CD4-positive, alpha-beta T cell treated with Interleukin-17A for 4 hours (primary cell): ENCODE measurements around the gene PRAMEF11.
"Not testable (repeated sequence)": the region's sequence is repeated elsewhere in the genome, so short reads cannot be mapped to it uniquely, and the experiment has no call there.

Experiments
- DNase-seq: peaks from one replicate; pipeline ENCODE4 v3.0.0-alpha.2; 2020; ENCODE audit warnings: mixed read lengths

The PRAMEF11 gene

DNA sequence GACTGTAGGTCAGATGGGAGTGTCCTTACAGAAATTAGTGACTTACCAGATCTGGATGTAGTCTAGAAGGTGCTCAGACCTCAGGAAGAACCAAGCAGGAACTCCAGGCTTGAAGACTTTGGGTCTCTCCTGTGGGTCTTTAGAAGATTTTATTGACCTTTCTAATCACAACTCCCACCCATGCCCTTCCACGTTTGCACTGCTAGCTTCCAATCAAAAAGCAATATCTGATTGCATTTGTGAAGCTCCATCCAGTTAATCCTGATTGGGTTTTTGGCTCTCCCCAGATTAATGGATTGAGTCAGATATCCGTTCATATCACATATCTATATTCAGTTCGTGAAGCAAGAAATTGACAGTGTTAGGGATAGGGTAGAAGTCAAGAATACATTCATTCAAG lies at the start of gene PRAMEF11:
Gene PRAMEF11 (minus strand): TSS at position 101 of the 400 bp plus-strand sequence. CDS start 2,621 bp downstream, outside the sequence.
- not testable (repeated sequence) for DNase-seq

DNA sequence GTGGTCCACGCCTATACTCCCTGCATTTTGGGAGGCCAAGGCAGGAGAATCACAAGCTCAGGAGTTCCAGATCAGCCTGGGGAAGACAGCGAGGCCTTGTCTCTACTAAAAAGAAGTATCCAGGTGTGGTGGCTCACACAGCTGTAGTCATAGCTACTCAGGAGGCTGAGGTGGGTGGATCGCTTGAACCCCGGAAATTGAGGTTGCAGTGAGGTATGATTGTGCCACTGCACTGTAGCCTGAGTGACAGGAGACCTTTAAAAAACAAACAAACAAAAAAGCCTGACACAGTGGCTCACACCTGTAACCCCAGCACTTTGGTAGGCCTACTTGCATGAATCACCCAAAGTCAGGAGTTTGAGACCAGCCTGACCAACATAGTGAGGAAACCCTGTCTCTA lies 47.2 kb upstream of the PRAMEF11 start:
- not testable (repeated sequence) for DNase-seq

DNA sequence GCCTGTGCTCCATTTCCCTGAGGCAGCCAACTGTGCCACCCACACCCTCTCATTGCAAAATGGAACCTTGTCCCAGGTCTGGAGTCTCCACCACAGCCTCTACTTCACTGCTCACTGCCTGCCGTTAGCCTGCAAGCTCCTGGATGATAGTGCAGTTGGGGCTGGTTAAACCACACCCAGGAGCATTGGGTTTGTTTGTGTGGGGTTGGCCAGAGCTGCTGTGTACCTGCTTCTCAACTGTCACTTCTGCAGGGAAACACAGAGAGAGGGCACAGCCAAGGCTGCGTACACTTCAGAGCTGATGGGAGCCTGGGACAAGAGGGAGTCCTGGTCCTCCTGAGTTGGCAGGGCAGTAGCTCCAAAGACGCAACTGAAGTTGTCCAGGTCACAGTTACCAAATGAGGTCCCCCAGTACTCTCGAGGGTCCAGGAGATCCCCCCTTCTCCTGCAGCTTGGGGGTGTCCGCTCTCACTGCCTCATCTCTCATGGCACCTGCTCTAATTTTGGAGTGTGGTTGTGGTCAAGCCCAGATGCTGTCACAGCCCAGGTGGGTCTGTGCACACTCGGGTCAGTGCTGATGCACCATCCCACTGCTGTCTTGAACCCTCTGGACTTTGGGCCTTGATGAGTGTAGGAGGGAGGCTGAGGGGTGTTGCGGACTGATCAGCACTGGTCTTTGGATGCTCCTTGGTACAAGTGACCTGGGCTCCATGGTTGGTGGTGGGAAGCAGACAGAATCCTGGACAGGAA lies 32.1 kb upstream of the PRAMEF11 start:
- DNase-seq = not testable (repeated sequence)

DNA sequence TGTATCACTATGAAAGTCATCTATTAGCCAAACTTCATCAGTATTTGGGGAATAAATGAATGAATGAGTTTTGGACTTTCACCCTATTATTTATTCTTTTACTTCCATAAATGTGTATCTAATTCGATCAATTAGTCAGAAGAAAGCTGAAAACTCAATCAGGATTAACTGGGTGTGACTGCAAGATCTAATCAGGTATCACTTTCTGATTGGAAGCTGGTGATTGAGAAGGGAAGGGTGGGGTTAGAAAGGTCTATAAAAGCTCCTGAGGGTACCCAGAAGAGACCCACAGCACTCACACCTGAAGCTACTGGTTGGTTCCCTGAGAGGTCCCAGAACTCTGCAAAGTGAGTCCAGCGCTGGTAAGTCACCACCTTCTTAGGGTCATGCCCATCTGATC lies 25.6 kb upstream of the PRAMEF11 start, which contains the start of gene PRAMEF2:
Gene PRAMEF2 (plus strand): TSS at position 301 of the 400 bp plus-strand sequence. CDS start 1,924 bp downstream, outside the sequence.
- DNase-seq = not testable (repeated sequence)

DNA sequence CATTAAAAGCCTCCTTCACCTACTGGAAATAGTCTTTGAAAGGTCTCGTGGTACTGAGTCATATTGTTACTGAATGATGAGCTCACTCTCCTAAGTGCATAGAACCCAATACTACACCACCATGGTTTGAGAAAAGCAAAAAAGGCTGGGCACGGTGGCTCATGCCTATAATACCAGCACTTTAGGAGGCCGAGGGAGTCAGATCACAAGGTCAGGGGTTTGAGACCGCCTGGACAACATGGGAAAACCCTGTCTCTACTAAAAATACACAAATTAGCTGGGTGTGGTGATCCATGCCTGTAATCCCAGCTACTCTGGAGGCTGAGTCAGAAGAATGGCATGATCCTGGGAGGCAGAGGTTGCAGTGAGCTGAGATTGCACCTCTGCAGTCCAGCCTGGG lies 20.6 kb upstream of the PRAMEF11 start:
- no peak for DNase-seq

DNA sequence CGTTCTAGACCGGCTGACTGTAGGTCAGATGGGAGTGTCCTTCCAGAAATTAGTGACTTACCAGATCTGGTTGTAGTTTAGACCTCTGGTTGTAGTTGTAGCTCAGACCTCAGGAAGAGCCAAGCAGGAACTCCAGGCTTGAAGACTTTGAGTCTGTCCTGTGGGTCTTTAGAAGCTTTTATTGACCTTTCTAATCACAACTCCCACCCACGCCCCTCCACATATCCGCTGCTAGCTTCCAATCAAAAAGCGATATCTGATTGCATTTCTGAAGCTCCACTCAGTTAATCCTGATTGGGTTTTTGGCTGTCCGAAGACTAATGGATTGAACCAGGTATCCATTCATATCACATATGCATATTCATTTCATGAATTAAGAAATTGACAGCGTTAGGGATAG lies 17.4 kb upstream of the PRAMEF11 start, which contains the start of gene HNRNPCL1:
Gene HNRNPCL1 (minus strand): TSS at position 101 of the 400 bp plus-strand sequence. CDS start 431 bp downstream, outside the sequence.
- not testable (repeated sequence) for DNase-seq

DNA sequence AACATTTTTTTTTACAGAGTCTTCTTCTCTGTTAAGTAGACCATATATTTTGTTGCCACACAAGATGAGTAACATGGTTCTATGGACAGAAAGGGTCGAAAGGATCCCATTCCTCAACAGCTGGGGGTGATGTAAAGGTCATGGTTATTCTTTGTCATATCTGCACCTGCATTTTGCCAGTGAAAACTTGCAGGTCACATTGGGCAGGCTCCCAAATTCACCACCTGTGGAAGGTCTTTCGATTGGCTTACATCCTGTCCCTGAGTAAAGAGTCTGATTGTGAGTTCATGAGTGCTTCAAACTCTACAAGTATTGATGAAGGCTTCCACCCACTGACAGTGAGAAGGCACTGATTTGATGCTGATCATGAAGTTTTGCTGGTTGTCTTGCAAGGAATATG lies 2.0 kb upstream of the PRAMEF11 start:
- not testable (repeated sequence) for DNase-seq

DNA sequence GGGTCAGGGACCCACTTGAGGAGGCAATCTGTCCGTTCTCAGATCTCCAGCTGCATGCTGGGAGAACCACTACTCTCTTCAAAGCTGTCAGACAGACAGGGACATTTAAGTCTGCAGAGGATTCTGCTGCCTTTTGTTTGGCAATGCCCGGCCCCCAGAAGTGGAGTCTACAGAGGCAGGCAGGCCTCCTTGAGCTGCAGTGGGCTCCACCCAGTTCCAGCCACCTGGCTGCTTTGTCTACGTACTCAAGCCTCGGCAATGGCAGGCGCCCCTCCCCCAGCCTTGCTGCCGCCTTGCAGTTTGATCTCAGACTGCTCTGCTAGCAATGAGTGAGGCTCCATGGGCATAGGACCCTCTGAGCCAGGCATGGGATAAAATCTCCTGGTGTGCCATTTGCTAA lies 12.1 kb downstream of the PRAMEF11 start:
- not testable (repeated sequence) for DNase-seq

DNA sequence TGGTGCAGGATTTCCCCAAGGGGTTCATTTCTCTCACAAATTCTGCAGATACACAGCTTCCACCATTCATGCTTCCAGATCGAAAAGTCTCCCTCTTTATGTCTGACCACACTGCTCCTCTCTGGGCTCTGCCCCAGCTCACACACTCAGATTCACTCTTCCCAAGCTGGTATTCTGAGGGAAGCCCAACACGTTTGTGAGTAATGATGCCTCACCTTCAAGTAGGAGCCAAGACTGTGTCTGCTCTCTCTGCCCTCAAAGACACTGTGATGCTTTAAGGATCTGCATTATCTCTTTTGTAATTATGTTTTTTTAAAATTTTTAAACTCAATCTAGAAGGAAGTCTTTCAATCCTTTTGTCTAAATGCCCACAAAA lies 19.8 kb downstream of the PRAMEF11 start:
- DNase-seq = no peak

DNA sequence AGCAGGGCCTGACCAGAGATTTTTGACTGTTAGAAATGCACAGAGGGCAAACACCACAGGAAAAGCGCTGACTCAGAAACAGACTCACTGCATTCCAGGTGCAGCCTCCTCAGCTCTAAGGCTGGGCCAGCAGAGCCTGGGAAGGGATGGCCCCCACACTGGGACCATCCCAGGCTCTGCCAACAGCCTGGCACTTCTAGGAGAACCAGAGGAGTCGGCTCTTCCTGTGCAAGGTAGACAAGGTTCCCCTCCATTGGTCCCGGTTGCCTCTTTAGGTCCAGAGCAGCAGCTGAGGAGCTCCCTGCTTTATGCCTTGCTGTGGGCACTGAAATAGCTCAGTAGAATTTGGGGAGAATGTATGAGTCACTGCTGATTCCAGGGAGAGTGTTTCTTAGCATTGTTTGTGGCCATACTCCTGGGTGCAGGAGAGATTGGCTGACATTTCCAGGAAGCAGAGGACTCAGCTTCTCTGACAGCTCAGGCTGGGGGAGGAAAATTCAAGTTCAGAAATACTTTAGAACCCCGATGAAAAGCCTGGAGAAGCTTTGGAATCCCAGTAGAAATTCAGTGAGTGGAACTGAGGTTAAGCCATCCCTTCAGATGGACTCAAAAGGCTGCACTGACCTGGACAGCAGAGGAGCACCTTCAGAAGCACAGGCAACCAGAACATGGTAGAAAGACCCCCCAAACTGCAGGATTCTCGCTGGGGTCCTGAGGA lies 20.4 kb downstream of the PRAMEF11 start:
- no peak for DNase-seq

DNA sequence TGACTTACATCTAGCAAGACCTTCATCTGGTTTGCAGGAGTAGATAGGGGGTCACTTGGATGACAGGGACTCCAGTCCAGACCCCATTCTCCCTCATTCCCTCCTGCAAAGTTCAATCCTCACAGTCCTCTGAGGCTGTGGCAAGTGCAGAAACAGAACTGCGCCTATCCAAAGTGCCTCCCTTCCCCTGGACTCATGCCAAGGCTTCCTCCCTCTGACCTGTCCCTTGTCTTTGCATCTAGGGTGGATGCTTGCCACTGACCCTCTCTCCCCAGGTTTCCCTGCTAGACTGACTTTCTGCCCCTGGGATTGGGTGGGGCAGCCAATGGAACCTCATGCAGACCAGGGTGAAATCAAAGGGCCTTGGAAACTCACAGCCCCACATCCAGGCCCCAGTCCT lies 21.3 kb downstream of the PRAMEF11 start:
- no peak for DNase-seq

DNA sequence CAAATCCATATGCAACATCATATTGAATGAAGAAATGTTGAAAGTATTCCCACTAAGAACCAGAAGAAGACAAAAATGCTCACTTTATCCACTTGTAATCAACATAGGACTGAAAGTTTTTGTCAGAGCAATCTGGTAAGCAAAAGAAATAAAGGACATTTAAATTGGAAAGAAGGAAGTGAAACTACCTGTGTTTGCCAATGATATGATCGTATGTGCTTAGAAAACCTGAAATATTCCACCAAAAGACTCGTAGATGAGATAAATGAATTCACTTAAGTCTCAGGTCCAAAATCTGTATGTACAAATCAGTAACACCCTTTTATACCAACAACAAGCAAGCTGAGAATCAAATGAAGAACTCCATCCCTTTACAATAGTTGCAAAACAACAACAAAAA lies 31.5 kb downstream of the PRAMEF11 start:
- DNase-seq = no peak

DNA sequence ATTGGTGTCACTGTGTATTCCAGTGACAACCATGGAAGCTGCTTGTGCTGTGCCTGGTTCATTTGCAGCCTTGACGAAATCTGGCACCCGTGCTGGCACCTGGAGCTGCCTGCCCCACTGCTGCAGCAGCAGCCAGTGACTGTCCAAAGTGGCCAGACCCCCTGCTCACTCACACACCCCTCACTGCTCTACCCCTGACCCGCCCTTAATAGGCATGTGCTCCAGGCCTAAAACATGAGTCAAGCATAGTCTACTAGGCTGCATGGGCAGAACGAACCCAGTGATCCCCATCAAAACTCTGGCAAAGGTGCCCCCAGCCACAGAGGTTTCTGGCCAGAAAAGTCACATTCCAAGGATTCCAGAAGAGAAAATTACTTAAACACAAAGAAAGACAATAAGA lies 32.3 kb downstream of the PRAMEF11 start:
- DNase-seq = no peak

DNA sequence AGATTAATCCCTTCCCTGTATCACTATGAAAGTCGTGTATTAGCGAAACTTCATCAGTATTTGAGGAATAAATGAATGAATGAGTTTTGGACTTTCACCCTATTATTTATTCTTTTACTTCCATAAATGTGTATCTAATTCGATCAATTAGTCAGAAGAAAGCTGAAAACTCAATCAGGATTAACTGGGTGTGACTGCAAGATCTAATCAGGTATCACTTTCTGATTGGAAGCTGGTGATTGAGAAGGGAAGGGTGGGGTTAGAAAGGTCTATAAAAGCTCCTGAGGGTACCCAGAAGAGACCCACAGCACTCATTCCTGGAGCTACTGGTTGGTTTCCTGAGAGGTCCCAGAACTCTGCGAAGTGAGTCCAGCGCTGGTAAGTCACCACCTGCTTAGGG lies 40.1 kb downstream of the PRAMEF11 start, which contains the start of gene PRAMEF1:
Gene PRAMEF1 (plus strand): TSS at position 301 of the 400 bp plus-strand sequence. CDS start 1,831 bp downstream, outside the sequence.
- DNase-seq = not testable (repeated sequence)

DNA sequence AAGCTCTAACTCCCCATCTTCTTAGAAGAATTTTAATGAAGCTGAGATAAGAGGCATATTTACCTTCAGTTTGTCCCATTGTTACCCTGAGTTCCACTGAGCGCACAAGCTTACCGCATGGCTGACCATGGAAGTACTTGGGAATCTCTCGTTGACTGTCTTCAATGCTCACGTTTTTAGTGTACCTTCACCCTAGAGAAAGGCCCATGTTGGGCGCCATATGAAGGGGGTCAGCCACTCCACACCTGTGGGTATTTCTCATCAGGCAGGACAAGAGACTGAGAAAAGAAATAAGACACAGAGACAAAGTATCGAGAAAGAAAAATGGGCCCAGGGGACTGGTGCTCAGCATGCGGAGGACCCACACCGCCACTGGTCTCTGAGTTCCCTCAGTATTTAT lies 46.5 kb downstream of the PRAMEF11 start:
- not testable (repeated sequence) for DNase-seq

DNA sequence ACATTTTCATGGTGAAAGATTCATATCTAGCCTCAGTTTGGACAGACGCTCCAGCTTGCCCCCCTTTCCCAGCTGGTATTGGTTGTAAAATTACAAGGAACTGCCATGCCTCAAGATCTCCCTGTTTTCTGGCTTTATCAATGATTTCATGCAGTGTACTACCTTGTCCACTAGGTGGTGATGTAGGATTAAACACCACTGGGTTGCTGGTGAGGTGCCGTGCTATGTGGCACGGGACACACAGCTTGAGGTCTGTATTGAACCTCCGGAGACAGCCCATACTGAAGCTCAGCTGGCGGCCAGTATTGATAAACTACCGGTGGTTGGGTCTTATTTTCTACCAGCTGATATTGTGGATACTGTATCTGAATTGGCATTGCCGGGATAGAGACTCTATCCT lies 47.4 kb downstream of the PRAMEF11 start:
- DNase-seq = not testable (repeated sequence)

DNA sequence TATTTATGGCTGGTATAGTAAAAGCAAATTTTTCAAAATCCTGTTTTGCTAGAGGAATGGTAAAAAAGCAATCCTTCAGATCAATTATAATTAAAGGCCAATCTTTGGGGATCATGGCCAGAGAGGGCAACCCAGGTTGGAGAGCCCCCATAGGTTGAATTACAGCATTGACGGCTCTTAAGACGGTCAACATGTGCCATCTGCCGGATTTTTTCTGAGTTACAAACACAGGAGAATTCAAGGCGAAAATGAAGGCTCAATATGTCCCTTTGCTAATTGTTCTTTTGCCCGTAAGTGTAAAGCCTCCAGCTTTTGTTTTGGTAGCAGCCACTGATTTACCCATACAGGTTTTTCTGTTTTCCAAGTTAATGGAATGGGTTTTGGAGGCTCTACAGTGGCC lies 49.7 kb downstream of the PRAMEF11 start:
- DNase-seq = not testable (repeated sequence)

DNA sequence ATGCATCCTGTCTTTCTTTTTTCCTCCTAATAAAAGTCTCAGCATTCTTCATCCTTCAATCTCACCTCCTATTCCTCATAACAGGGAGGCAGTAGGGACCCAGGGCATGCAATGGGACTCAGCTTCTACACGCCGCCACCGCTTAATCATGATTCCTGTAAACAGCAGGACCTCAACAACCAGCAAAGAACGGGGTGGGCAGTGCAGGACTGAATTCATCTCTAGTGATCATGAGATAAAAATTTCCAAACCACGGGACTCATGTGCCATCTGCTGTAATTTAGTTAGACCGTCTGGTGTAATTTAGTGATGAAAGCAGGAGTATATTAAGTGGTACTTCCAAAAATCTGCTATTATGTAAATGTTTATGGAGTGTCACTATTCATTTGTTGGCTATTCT lies 52.3 kb downstream of the PRAMEF11 start:
- DNase-seq = no peak

DNA sequence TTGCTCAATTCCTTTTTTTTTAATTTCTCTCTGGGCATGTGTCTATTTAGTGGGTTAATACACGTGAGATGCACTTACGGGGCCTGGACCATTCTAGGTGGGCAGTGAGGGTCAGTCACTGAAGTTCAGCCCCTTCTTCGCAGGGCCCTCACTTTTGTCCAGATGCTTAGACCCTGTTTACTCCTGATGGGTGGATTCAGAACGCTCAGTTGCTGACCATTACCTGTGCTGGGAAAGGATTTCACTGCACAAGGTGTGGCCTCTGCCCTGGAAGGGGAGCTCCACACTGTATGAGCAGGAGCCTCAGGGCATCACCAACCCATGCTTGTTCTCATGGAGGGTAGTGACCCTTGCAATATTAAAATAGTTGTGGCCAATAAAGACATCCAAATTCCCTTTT lies 53.1 kb downstream of the PRAMEF11 start:
- DNase-seq = no peak

DNA sequence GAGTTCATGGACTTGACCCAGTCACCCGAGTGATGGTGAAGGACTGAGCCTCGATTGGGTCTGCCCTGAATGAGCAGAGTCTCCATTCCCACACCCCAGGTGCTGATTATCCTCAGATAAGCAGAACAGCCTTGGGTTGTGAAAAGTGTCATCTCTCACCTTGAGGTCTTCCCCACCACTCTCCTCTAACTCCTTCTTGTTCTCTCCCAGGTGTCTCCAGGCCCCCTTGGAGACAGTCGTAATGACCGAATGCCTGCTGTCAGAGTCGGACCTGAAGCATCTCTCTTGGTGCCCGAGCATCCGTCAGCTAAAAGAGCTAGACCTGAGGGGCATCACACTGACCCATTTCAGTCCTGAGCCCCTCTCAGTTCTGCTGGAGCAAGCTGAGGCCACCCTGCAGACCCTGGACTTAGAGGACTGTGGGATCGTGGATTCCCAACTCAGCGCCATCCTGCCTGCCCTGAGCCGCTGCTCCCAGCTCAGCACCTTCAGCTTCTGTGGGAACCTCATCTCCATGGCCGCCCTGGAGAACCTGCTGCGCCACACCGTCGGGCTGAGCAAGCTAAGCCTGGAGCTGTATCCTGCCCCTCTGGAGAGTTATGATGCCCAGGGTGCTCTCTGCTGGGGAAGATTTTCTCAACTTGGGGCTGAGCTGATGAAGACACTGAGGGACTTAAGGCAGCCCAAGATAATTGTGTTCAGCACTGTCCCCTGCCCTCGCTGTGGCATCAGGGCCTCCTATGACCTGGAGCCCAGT lies 54.2 kb downstream of the PRAMEF11 start:
- no peak for DNase-seq

DNA sequence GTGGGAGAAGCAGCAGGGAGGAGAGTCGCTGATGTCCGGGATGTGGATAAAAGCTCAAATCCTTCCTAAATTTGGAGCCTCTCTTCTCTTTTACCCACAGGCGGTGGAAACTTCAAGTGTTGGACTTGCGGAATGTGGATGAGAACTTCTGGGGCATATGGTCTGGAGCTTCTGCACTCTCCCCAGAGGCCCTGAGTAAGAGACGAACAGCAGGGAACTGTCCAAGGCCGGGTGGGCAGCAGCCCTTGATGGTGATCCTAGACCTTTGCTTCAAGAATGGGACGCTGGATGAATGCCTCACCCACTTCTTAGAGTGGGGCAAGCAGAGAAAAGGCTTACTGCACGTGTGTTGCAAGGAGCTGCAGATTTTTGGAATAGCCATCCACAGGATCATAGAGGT lies 55.8 kb downstream of the PRAMEF11 start:
- DNase-seq = no peak

DNA sequence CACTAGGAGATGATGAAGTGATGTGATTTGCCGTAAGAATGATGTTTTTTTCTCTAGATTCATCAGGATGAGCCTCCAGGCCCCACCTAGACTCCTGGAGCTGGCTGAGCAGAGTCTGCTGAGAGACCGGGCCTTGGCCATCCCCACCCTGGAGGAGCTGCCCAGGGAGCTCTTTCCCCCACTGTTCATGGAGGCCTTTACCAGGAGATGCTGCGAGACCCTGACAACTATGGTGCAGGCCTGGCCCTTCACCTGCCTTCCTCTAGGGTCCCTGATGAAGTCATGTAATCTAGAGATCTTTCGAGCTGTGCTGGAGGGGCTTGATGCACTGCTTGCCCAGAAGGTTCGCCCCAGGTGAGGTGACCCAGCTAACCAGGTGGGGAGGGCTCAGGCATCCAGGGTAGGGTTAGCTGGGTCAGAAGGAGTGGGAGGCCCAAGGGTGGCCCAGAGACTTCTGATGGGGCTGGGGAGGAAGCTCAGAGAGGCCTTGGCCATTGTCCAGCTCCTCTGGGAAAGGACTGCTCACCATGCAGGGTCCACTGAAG lies 56.3 kb downstream of the PRAMEF11 start:
- no peak for DNase-seq
